Stimulated activated naive CD8-positive, alpha-beta T cell treated with anti-CD3 and anti-CD28 coated beads, Interleukin-15, Interleukin-2, amounts not matched to agents 100 ng/mL and 50 ng/mL, for 24 hours (primary cell): Measurements from ENCODE around the gene TPP1.

Experiments
- H3K27ac Mint-ChIP-seq: one replicate; pipeline ENCODE4 v1.8.0; 2021; ENCODE audit warnings: mild to moderate bottlenecking, mixed read lengths
- H3K27me3 Mint-ChIP-seq: one replicate; pipeline ENCODE4 v1.8.0; 2021; ENCODE audit warnings: mixed read lengths
- H3K36me3 Mint-ChIP-seq: one replicate; pipeline ENCODE4 v1.8.0; 2021; ENCODE audit warnings: low read depth, mixed read lengths
- H3K4me1 Mint-ChIP-seq: one replicate; pipeline ENCODE4 v1.8.0; 2021; ENCODE audit warnings: low read depth, mixed read lengths
- H3K4me3 Mint-ChIP-seq: one replicate; pipeline ENCODE4 v1.8.0; 2021; ENCODE audit warnings: mild to moderate bottlenecking, mixed read lengths
- H3K9me3 Mint-ChIP-seq: one replicate; pipeline ENCODE4 v1.8.0; 2021; ENCODE audit warnings: mixed read lengths

The TPP1 gene

GRCh38 chr11:6602096-6602940 is 16.9 kb downstream of the TPP1 start:
- no peaks in the 10 kb centered on the region for H3K9me3 Mint-ChIP-seq
- H3K36me3 Mint-ChIP-seq, result peaks cover 32% of the 10 kb centered on the region
- H3K27me3 Mint-ChIP-seq, result no peaks in the 10 kb centered on the region
- peak overlapping the region; percentile 18 for H3K27ac Mint-ChIP-seq
- H3K4me1 Mint-ChIP-seq, result peaks cover 22% of the 10 kb centered on the region
- no peak overlapping the region for H3K4me3 Mint-ChIP-seq

DNA sequence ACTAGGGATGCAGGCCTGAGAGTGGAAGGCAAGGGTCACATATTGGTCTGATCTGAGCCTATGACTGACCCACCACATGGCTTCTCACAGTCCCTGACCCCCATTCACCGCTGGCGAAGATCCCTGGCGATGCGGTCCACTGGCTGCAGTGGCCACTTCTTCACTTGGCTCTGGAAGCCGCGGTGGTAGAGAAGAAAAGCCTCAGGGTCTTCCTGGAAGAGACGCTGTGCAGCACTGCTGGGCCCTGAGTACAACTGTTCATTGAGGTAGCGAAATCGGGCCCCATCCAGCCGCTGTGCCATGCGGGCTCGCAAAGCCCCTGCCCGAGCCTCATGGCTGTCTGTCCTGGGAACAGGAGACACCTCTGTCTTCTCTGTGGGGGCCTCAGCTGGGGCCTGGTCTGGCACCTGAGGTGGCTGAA is 18.2 kb downstream of the TPP1 start:
- Mint-ChIP-seq H3K9me3 (no peaks in the 10 kb centered on the region), H3K4me1 (peaks cover 19% of the 10 kb centered on the region), H3K27me3 (no peaks in the 10 kb centered on the region), H3K27ac (no peak overlapping the region), H3K4me3 (no peak overlapping the region), H3K36me3 (peaks cover 34% of the 10 kb centered on the region)

- Mint-ChIP-seq H3K27me3 (no peaks in the 10 kb centered on the region), H3K36me3 (peaks cover 41% of the 10 kb centered on the region), H3K27ac (no peak overlapping the region), H3K4me1 (peaks cover 19% of the 10 kb centered on the region), H3K4me3 (no peak overlapping the region), H3K9me3 (no peaks in the 10 kb centered on the region)
Measured at GRCh38 chr11:6599881-6600390, 19.3 kb downstream of the TPP1 start.

DNA sequence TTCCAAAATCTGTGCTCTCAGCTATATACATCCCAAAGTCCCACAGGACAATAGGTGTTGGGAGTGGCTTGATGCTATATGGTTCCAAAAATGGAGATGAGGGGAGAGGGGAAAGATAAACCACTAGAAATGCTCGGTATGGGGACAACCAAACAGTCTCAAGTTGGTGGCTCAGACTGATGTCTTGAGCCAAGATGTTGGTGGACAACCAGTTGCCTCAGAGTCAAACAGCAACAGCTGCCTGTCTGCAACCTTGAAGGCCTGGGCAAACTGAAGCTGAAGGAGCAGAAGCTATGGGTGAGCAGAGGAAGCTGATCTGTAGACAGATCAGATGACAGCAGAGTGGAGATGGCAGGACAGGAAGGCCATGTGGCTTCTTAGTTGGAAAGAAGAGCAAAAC is 19.8 kb downstream of the TPP1 start:
- peaks cover 45% of the 10 kb centered on the region for H3K36me3 Mint-ChIP-seq
- H3K4me1 Mint-ChIP-seq, result peaks cover 23% of the 10 kb centered on the region
- no peaks in the 10 kb centered on the region for H3K9me3 Mint-ChIP-seq

GRCh38 chr11:6598555-6598954 is 20.7 kb downstream of the TPP1 start:
- Mint-ChIP-seq H3K4me1 (peaks cover 29% of the 10 kb centered on the region), H3K27ac (no peak overlapping the region), H3K27me3 (no peaks in the 10 kb centered on the region), H3K4me3 (no peak overlapping the region), H3K9me3 (no peaks in the 10 kb centered on the region), H3K36me3 (peaks cover 52% of the 10 kb centered on the region)

More for the DNA sequence above, 19.8 kb downstream of the TPP1 start:
- Mint-ChIP-seq H3K27me3 (no peaks in the 10 kb centered on the region), H3K27ac (peak overlapping the region; percentile 59), H3K4me3 (no peak overlapping the region)

DNA sequence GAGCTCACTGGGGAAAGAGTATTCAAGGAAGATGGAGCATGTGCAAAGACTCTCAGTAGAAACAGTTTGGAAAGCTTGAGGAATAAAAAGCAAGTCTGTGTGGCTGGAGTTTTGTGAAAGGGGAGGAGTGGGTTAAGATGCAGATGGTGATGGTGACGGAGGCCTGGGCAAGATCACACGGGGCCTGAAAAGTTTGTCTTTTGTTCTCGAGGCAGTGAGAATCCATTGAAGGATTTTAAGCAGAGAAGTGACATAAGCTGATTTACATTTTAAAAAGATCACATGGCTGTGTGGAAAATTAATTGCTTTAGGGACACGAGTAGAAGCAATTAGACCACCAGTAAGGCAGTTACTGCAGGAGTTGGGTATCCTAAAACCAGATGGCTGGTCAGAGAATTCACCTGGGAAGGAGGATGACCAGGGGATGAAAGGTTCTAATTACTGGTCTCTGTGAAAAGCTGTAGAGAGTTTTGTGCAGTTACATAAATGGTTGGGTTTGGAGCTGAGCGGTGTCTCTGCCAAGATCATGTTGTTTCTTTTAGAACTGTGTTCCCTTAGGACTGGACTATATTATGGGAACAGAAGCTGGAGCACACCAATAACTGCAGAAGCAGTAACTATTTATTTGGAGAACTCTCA is 22.9 kb downstream of the TPP1 start:
- H3K27me3 Mint-ChIP-seq, result no peaks in the 10 kb centered on the region
- H3K4me1 Mint-ChIP-seq, result peaks cover 25% of the 10 kb centered on the region
- H3K27ac Mint-ChIP-seq, result no peak overlapping the region
- H3K4me3 Mint-ChIP-seq, result no peak overlapping the region
- peaks cover 64% of the 10 kb centered on the region for H3K36me3 Mint-ChIP-seq
- H3K9me3 Mint-ChIP-seq, result no peaks in the 10 kb centered on the region

- Mint-ChIP-seq H3K4me3 (no peak overlapping the region), H3K36me3 (peaks cover 62% of the 10 kb centered on the region)
Measured at GRCh38 chr11:6594142-6594768, 25.0 kb downstream of the TPP1 start.

DNA sequence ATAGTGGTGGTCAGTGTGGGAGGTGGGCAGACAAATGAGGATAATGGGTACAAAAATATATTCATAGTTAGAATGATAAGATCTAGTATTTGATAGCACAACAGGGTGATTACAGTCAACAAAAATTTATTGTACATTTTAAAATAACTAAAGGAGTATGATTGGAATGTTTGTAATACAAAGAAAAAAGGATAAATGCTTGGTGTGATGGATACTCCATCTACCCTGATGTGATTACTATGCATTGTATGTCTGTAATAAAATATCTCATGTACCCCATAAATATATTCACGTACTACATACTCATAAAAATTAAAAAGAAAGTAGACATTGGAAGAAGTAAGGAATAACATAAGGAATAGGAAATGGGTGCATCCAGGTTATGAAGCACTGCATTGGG is 31.2 kb downstream of the TPP1 start:
- Mint-ChIP-seq H3K9me3 (peaks cover 18% of the 10 kb centered on the region), H3K4me3 (no peak overlapping the region), H3K36me3 (peaks cover 61% of the 10 kb centered on the region), H3K4me1 (no peaks in the 10 kb centered on the region), H3K27ac (no peak overlapping the region), H3K27me3 (no peaks in the 10 kb centered on the region)

More at GRCh38 chr11:6594142-6594768, 25.0 kb downstream of the TPP1 start:
- no peaks in the 10 kb centered on the region for H3K27me3 Mint-ChIP-seq
- H3K4me1 Mint-ChIP-seq, result peaks cover 20% of the 10 kb centered on the region
- no peaks in the 10 kb centered on the region for H3K9me3 Mint-ChIP-seq
- no peak overlapping the region for H3K27ac Mint-ChIP-seq

- H3K9me3 Mint-ChIP-seq, result peaks cover 20% of the 10 kb centered on the region
- no peaks in the 10 kb centered on the region for H3K27me3 Mint-ChIP-seq
- H3K27ac Mint-ChIP-seq, result no peak overlapping the region
- H3K36me3 Mint-ChIP-seq, result peaks cover 63% of the 10 kb centered on the region
- H3K4me1 Mint-ChIP-seq, result no peaks in the 10 kb centered on the region
- H3K4me3 Mint-ChIP-seq, result no peak overlapping the region
Measured at GRCh38 chr11:6587360-6587953, 31.8 kb downstream of the TPP1 start.

DNA sequence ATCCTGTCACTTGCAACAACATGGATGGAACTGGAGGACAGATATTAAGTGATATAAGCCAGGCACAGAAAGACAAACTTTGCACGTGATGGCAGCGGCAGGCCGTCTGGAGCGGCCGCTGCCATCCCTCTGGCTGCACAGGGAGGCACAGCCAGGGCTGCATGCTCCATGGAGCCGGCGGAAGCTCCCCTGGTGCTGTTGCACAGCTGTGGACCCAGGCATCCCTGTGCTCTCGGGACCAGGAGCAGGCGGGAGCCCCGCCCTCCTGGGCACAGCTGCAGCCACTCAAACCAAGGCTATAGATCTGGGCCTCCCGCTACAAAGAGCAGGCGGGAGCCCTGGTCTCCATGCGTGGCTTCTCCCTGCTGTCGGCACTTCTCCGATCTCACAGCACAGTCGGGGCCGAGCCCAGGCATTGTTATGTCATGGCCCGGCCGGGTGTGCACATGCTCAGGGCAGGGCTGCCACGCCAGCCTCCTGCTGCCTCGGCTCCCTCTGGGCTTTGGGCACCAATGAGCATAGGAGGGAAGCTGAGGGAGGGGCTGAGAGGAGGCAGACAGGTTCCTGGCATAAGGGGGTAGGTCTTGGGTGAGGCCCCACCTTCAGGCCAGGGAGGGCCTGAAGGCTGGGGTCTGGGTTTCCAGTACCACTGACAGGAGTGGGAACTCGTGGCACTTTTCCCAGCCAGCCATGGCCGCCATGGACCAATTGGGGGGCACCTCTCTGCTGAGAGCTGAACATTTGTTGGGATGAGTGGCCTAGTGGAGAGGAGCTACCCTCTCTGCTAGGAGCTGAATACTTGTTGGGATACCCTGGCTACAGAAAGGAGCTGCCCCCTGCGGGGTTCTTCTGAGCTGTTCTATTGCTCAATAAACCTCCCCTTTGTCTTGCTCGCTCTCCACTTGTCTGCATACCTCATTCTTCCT is 32.5 kb downstream of the TPP1 start:
- Mint-ChIP-seq H3K4me1 (no peaks in the 10 kb centered on the region), H3K9me3 (peaks cover 20% of the 10 kb centered on the region), H3K4me3 (no peak overlapping the region), H3K27ac (no peak overlapping the region), H3K36me3 (peaks cover 61% of the 10 kb centered on the region), H3K27me3 (no peaks in the 10 kb centered on the region)

DNA sequence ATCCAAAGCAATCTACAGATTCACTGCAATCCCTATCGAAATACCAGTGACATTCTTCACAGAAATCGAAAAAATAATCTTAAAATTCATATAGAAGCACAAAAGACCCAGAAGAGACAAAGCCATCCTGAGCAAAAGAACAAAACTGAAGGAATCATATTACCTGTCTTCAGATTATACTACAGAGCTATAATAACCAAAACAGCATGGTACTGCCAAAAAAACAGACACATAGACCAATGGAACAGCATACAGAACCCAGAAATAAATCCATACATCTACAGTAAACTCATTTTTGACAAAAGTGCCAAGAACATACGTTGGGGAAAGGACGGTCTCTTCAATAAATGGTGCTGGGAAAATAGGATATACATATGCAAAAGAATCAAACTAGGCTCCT is 34.7 kb downstream of the TPP1 start:
- Mint-ChIP-seq H3K4me1 (no peaks in the 10 kb centered on the region), H3K4me3 (no peak overlapping the region), H3K27ac (no peak overlapping the region), H3K36me3 (peaks cover 64% of the 10 kb centered on the region), H3K27me3 (no peaks in the 10 kb centered on the region), H3K9me3 (peaks cover 20% of the 10 kb centered on the region)

DNA sequence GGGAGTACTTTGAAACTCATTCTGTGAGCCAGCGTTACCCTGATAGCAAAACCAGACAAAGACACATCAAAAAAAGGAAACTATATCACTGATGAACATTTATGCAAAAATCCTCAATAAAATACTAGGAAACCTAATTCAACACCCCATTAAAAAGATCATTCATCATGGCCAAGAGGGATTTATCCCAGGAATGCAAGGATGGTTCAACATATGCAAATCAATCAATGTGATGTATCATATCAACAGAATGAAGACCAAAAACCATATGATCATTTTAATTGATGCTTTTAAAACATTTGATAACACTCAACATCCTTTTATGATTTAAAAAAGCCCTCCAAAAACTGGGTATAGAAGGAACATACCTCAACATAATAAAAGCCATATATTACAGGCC is 35.6 kb downstream of the TPP1 start:
- no peaks in the 10 kb centered on the region for H3K4me1 Mint-ChIP-seq
- H3K27me3 Mint-ChIP-seq, result no peaks in the 10 kb centered on the region
- peaks cover 20% of the 10 kb centered on the region for H3K9me3 Mint-ChIP-seq
- no peak overlapping the region for H3K27ac Mint-ChIP-seq
- no peak overlapping the region for H3K4me3 Mint-ChIP-seq
- peaks cover 61% of the 10 kb centered on the region for H3K36me3 Mint-ChIP-seq

GRCh38 chr11:6579681-6580080 is 39.5 kb downstream of the TPP1 start:
- Mint-ChIP-seq H3K36me3 (peaks cover 44% of the 10 kb centered on the region), H3K9me3 (peaks cover 16% of the 10 kb centered on the region), H3K4me1 (no peaks in the 10 kb centered on the region), H3K27me3 (no peaks in the 10 kb centered on the region), H3K27ac (no peak overlapping the region), H3K4me3 (no peak overlapping the region)

GRCh38 chr11:6578134-6578533 is 41.1 kb downstream of the TPP1 start:
- Mint-ChIP-seq H3K36me3 (peaks cover 33% of the 10 kb centered on the region), H3K27ac (no peak overlapping the region), H3K27me3 (no peaks in the 10 kb centered on the region), H3K4me1 (no peaks in the 10 kb centered on the region), H3K4me3 (no peak overlapping the region), H3K9me3 (peaks cover 3% of the 10 kb centered on the region)
